DMS153 treated with DMSO at 0.1 percent for 48 hours (cell line): ENCODE data around the gene SMARCA2.
"Not testable (repeated sequence)": the region's sequence is repeated elsewhere in the genome, so short reads cannot be mapped to it uniquely, and the experiment has no call there.

Source experiments
- DNase-seq: peaks from one replicate; lab custom pipeline; 2025; ENCODE audit not compliant: unreplicated experiment; lab: John Stamatoyannopoulos, UW

Gene SMARCA2

DNA sequence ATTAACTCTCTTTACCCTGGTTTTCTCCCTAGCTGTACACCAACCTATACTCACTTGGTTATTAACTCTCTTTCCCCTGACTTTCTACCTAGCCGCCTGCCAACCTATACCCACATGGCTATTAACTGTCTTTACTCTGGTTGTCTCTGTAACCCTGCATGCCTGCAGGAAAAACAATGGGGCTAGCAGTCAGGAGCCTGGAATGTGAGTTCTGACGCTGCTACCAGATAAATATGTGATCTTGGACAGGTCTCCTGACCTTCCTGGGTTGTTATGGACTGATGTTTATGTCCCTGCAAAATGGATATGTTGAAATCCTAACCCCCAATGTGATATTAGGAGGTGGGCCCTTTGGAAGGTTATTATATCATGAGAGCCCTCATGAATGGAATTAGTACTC is 119.2 kb downstream of the SMARCA2 start:
- no peak for DNase-seq

DNA sequence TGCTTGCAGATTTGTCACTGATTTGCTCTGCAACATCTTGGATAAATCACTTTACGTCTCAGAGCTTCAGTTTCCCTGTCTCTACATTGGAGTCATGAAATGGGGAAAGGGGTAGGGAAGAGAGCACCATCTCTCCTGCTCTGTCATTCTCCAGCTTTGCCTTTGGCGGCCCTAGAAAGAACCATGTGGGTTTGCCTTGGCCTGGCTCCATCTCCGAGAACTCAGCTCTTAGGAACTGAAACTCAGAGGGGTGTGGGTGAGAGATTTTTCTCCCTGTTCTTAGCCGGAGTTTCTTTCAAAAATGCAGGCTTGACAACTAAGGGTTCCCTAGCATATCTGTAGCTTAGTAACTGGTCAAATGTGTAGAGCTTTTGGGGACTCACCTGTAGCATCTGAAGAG is 123.5 kb downstream of the SMARCA2 start:
- no peak for DNase-seq

DNA sequence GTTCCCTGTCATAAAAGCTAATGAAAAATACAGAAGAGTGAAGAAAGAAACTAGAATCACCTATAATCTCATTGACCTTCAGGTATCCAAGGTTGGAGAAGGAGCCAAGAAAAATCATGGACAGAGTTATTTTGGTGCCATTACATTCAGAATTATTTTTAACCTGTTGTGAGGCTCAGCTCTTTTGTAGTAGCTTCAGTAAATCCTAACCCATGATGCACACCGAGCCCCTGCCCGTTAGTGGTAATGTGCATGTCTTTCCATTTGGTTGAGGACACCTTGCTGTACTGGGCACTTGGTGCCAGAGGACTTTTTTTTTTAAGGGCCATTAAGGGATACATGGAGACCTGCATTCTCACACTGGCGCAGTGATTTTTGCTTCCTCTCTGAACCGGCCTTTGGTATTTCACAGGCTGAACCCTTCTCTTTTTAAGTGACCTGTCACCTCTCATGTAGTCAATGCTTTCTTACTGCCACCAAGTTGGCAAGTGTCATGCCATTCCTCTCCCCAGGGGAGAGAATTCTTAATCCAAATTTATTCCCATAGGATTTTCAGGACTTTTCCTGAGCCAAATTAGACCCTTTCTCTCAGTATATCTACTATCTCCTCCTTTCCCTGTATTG is 125.6 kb downstream of the SMARCA2 start:
- no peak for DNase-seq

DNA sequence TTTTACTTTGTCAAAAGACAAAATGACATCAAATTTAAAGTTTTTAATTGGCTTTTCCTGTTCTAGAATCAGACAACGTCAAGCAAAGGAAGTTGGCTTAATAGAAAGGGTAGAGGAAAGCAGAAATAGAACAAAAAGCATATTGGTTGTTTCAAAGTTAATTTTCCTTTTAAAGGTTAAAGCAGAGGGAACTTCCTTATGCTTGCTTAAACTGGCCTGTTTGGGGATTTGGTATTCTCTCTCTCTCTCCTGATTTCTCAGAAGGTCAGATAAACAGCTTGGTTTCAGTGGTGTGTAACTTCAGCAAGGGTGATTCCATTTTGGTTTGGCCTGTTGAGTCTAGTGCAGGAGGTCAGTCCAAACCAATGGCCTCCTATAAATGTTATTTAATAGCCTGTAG is 127.1 kb downstream of the SMARCA2 start:
- DNase-seq, result no peak

DNA sequence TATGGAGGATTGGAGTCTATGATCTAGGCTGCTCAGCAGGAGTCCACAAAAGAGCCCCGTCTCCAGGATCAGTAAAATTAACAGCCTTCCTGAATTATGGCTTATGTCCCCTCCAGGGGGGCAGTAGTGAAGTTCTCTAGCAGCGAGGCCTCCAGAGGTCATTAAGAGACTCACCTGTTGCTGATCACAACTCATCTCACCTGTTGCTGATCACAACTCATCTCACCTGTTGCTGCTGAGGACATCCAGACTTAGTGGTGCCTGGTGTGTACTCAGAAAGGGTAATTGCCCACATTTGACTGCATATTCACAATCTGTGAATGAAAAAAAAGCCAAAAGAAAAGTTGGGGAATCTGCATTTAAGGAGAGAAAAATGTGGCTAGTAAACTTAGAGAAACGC is 129.5 kb downstream of the SMARCA2 start:
- no peak for DNase-seq

DNA sequence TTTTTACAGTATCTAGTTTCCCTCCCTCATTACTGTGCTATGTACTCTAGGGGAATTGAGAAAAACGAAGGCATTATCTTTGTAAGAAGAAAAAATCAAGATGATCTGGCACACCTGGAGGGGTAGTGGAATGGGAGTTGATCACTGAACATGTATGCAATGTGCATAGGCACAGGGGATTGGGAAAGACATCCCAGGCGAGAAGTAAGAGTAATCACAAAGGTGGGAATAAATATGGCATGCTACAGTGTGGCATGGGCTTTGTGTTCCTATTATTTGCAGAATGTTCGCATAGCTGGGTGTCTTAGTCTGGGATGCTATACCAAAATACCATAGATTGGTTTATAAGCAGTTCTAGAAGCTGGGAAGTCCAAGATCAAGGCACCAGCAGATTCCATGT is 130.6 kb downstream of the SMARCA2 start:
- no peak for DNase-seq

DNA sequence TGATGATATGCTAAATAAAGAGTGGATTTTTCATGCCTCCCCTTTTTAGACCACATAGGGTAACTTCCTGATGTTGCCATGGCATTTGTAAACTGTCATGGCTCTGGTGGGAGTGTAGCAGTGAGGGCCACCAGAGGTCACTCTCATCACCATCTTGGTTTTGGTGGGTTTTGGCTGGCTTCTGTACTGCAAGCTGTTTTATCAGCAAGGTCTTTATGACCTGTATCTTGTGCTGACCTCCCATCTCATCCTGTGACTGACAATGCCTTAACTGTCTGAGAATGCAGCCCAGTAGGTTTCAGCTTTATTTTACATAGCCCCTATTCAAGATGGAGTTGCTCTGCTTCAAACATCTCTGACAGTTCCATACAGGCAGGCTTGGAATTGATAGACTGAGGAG is 131.6 kb downstream of the SMARCA2 start:
- not testable (repeated sequence) for DNase-seq

DNA sequence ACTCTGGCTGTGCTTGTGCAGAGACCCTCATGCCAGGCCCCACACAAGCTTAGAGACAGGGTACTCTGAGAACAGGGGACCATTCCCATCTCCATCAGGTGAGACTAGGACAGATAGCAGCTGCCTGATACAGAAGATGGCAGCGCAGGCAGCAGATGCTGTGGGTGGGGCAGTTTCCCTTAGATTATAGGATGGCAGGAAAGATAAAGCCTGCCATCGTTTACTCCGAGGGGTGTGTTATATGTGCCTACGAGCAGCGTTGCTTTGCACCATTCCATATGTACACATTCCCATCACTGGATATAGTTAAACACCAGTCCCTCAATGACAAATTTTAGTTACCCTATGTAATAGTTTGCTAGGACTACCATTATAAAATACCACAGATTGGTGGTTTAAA is 135.2 kb downstream of the SMARCA2 start:
- DNase-seq, result no peak

DNA sequence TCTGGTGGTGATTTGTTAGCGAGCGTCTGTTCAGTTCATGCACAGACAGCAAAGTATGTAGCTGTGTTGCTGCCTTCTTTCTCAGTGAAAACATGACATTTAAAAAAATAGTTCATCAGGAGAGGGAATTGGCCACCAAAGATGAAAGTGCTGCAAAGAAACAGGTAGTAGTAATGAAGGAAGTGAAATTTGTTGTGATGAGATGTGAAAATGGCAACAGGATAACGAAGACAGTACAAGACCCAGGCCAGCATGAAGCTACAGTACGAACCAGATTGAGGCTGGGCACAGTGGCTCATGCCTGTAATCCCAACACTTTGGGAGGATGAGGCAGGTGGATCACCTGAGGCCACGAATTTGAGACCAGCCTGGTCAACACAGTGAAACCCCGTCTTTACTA is 136.0 kb downstream of the SMARCA2 start:
- DNase-seq, result no peak

DNA sequence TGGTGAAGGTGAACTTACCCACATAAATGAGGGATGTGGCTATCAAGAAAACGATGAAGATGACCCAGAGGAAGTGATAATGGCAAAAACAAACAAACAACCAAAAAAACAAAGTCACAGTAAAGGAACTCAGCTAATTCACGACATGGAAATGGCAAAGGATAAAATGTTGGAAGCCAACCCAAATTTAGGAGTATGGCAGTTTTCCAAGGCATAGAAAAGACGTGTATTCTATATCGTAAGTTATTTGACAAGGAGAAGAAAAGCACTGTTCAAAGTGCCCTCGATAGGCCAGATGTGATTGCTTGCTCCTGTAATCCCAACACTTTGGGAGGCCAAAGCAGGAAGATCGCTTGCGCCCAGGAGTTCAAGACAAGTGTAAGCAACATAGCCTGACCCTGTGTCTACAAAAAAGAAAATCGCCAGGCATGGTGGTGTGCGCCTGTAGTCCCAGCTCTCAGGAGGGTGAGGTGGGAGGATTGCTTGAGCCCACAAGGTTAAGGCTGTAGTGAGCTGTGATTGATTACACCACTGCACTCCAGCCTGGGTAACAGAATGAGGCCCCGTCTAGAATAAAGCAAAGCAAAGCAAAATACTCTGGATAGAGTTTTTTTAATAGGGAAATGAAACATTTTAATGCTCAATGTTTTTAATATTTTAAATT is 138.0 kb downstream of the SMARCA2 start:
- DNase-seq, result no peak

DNA sequence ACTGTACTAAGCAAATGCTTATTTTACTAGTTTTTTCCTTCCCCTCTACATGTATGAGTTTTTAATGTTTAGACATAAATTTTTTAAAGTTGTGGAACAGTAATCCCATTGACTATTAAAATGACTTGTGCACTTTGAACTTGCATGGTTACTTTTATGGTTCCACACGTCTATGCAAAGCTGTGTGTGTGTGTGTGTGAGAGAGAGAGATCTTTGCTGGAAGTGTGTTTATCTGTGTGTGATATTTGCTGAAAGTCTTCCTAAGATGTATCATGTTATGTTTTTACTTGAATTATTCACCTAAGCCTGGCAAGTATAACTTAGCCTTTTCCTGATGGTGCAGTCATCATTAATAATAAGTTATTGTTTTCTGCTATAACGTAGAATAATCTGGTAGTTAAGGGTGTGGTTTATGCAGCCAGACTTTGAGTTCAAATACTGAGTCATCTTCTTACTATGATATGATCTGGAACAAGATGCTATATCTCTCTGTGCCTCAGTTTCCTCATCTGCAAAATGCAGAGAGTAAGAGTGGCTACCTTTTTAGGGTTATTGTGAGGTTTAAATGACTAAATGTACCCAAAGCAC is 138.6 kb downstream of the SMARCA2 start:
- DNase-seq, result no peak

DNA sequence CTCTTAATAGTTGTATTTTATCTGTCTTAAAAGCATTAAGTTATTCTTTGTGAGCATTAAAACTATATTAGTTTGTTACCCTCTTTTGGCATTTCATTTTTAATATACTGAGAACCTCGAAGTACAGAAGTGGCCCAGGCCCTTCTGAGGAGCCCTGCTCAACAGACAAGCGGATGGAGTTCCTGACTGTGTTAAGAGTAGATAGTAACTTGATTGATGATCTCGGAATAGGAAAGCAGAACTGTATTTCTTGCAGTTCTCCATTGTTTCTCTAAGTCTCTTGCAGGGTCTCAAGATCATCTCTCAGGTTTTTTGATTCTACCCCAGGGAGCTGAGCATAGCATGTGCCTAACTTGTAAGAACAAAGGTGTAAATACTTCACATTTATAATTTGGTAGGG is 139.6 kb downstream of the SMARCA2 start:
- no peak for DNase-seq

DNA sequence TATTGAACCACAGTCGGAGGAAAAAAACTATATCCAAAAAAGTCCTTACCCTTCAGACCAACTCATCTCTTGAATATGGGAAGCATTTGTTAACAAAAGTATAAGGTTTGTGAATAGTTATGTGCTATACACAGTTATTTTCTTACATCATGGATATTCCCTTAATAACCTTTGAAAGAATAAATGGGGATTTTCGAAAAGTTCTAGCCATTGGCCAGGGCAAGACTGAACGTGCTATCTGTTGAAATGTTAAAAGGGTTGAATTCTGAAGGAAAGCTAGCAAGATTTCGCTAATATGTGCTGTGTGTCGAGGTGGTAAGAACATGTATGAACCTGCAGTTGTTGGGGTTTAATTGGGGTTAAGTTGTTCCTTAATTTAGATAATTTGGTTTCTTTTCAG is 140.8 kb downstream of the SMARCA2 start:
- DNase-seq, result no peak

DNA sequence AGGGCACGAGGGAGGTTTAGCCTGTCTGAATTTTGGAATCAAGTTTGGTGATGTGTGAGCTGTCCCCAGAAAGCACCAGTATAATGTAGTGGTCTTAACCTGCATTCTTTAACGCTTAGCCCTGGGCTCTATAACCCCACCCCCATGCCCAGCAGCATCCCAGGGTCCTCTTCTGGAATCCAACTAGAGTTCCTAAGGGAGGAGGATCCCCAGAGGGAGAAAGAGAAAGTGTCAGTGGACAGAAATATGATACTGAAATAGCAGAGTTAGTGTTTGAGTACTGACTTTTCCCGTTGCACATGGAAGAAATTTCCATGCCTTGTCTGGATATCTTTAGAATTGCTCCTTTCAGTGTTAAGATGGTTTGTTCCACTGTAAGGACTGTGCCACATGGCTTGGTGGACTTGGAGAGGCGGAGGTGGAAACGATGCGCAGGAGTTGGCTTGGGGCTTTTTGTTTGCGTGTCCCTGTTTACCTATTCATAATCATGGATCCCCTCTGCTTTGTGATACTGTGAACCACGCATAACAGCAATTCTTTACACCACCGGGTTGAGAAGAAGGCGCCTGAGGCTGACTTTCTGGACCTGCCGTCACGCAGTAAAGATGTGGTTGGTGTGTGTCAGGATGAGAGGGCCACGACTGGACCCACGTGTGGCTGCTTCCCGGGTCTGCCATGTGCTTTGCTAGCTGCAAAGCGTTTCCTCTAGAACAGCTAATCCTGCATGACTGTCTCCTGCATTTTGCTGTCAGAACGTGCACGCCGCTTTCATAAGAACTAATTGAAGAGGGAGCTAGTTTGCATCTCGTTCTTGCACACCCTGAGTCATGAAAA is 142.3 kb downstream of the SMARCA2 start:
- DNase-seq, result peak; percentile 24

DNA sequence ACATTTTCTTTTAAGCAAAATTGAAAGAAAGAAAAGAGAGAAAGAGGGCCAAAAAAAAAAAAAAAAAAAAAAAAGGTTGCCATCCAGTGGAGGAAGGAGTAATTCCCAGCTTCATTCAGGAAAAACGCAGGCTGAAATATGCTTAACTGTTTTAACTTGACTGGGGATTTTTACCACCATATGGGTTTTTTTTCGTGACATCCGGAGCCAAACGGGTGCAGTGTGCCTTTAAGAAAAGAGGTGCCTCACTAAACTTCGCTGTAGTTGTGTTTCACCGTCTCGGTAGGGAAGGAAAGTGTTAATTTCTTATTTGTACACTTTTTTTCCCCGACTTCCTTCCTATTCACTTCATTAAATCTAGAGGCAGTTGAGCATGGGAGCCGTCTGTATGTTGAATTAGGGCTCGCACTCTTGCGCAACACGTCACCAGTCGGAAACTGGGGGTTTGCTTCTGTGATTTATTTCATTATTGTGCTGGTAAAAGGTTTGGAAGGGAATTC is 143.0 kb downstream of the SMARCA2 start:
- DNase-seq, result peak; percentile 63

DNA sequence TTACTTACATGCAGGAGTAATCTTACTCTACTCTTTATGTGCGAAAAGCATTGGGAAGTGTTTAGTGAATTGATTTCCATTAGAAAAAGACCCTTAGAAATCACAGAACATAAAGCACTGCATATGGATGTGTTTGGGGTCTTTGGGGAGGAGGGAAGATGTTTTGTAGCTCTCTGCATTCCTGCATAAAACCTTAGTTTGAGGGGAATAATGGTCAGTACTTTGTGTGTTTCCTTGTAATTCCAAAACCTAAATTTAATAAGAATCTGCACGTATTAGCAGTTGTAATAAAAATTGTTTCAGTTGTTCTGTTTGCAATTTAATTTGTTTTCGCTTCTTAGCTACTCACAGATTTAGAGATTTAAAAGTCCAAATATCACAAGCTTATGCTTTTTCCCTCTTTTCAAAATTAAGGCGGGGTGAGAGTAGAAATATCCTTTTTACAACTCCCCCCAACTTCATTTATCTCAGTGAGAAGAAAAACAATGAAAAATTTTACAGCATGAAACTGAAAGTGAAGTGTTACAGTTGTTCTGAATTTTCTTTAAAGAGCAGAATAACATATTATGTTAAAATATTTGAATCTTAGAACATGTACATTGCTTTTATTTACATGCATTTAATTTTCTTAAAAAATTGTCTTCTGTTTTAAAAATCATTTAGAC is 143.8 kb downstream of the SMARCA2 start:
- DNase-seq, result no peak

DNA sequence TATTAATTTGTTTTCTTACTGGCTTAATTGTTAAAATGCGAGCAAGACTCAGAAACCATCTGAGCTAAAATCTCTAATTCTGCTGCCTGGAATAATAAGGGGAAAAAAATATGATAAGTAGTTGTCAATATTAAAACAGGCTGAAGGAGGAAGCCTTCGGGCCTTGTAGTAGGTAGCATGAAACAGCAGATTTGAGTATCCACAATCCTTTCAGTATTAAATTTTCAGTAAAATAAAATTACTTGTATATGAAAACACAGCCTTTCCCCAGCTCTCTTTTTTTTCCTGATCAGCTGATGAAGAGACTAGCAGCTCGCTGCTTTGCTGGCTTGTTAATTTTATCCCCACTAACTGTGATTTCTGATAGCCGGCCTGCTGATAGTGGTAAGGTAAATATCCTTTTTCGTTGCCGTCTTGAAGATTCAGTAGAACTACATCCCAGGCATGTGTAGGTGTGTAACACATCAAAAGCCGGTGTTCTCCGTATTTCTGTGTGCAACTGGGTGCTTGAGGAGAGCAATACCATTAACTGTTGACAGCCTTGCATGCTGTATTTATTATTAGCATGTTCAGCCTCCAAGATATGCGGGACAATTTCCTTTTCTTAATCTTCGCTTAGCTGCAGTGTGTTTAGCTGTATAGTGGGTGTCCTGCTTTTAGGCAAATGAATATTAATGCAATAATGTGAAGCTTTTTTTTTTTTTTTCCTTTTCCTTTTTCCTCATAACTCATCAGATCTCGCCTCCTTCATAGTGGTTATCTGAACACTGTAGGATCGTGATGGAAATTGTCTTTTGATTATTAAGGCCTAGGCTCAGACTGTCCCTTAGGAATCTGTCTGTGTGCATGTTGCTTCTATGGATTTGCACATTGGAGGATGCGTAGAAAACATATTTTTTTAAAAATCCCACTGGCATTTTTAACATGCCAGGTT is 144.6 kb downstream of the SMARCA2 start:
- peak; percentile 72 for DNase-seq

DNA sequence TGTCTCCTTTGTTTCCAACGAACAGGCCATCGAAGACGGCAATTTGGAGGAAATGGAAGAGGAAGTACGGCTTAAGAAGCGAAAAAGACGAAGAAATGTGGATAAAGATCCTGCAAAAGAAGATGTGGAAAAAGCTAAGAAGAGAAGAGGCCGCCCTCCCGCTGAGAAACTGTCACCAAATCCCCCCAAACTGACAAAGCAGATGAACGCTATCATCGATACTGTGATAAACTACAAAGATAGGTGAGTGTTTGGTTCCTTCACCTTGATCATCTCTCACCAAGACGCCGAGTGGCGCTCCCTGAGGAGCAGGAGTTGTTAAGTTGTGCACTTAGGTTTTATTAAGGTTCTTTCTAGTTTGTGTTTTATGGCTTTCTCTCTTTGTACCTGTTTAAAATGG is 146.5 kb downstream of the SMARCA2 start:
- no peak for DNase-seq

DNA sequence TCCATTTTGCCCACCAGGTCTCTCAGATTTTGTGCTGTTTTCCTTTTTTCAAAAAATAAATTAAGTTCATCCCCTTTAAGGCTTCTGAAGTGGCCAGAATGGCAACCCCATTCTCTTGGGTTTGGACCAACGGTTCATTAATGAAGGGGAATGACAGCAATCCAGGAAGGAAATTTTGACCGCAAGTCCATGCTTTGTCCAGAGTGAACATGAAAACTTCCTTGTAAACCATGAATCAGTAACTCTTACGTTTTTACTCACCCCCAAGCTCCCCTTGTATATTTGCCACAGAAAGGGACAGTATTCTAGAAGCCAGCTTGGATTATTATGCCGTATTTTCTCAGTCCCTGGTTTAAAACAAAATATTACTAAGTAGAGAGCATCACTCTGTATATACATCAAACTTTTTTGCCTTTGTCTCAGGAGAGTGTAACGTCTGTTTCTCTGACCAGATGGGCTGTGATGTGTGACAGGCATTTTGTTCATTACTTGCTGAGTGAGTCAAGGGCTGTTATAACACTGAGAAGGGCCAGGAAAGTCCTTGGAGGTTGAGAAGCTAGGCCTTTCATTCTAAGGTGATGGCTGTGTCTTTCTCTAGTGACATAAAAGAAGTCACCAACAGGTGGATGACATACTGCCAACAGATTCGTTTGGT is 148.2 kb downstream of the SMARCA2 start:
- no peak for DNase-seq

DNA sequence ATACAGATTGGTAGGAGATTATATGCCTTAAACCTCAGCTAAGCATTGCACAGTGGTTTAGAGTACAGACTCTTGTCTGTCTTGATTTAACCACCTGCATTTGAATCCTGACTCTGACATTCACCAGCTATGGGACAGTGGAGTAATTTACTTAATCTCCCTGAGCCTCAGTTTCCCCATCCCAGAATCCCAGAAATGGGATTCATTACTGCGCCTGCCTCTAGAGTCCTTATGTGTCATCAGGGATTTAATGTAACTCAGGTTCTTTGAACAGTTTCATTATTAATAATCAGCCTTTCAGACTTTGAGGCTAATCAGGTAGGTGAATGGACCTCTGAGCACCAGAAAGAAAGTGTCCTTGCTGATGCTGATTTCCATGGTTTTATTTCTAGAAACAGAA is 149.1 kb downstream of the SMARCA2 start:
- DNase-seq, result no peak
